ENCODE results near the gene TAB2. TPM values are rescaled to one million over a fixed set of nuclear protein-coding genes. Genes with fewer than 3 reads are reported as not detected.
A peak's percentile ranks its signal among the peaks of the same experiment; 100 is the strongest.

Gene TAB2
- total RNA-seq, 1 experiment from 2014 or later: 13.4 TPM

DNA sequence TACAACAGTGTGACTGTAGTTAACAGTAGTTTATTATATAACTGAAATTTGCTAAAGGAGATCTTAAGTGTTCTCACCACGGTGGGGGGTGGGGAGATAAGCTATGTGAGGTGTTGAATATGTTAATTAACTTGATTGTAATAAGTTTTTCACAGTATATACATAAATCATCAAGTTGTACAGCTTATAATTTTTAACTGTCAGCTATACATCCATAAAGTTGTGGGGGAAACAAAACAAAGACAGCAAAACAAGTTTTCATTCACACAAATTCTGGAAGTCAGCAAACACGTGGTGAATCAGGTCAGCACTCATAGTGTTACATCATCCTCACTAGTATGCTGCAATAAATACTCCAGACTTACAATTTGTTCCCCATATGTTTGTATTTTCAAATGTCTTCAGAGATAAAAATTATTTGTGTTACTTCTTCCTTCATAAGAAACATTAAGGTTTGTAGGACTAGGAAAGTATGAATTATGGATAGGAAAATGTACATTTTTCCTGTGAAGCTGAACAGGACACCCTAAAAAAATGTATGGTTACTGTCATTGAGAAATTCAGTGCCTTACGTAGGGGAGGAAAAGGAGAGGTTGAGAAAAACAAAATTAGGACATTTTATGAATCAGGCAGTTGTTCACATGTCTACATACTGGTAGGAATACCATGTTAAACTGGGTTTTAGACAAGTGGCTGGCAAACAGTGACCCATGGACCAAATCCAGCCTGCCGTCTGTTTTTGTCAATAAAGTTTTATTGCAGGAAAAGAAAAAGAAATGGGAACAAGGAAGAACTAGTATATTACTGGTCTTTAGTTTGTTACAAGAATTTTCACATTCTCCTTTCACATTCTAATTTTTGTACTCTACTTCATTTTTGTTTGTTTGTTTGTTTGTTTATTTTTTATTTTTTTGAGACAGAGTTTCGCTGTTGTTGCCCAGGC lies 88.6 kb downstream of the TAB2 start:
- DNase-seq (ENCODE audit: extremely low read depth, low read depth): peak; percentile 42

DNA sequence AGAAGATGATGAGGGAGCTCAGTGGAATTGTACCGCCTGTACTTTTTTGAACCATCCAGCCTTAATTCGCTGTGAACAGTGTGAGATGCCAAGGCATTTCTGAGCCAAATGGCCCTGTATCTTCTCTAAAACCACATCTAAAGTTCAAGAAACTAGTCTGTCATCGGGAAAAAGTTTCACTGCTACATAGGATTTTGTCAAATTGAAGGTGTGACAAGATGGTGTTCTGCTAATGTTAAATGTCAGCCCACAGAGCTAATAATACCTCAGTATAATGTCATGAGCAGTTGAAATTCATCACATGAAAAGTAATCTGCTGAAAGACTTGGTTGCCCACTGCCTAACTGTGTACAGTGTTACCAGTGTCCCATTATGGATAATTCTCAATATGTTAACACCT lies 92.1 kb downstream of the TAB2 start:
- DNase-seq (ENCODE audit: extremely low read depth, low read depth): no peak

DNA sequence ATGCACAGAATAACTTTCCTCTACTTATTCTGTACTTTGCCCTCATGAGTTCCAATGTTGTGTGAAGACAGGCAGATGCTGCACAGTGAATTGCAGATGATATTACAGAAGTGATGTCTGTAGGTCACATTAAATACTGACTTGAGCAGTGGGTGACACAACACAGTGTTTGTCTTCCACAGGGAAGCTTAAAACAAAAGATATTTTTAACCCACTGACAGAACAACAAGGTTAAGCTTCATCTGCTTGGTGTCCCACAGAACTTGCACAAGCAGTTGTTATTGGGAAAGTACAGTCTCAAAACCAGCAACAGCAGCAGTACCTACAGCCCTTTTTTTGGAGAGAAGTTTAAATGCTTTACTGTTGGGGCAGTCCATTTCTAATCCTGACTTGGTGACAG lies 93.0 kb downstream of the TAB2 start:
- no peak for DNase-seq (ENCODE audit: extremely low read depth, low read depth)

DNA sequence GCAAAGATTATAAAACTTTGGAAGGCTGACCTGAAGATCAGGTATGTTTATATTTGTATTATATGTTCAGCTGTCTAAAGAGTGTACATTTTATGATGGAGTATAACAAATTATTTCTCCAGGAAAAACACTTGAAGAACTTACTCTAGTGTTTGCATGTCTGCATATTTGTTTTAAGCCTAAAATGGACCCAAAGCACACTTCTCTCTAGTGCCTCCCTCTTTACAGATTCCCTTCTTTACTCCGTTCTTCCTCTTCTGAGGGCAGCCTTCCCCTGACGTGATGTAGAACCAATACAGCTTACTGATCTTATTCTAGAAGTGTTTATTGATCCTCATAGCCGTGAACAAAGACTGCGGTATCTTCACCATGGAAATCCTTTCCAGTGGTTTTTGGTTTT lies 96.5 kb downstream of the TAB2 start:
- DNase-seq (ENCODE audit: extremely low read depth, low read depth): no peak

DNA sequence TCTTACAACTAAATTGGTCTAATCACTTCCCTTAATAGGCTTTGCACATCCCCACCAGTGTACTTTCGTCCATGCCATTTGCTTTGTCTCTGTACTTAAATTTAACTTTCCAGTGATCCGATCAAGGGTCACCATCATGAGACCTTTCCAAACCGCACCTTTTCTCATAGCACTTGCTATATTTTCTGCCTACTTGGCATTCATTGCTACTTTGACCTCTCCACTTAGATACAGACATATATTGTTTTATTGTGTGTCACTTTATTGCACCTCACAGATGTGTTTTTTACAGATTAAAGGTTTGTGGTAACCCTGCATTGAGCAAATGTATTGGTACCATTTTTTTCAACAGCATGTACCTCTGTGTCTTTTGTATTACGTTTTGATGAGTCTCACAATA lies 97.3 kb downstream of the TAB2 start:
- DNase-seq (ENCODE audit: extremely low read depth, low read depth): no peak

DNA sequence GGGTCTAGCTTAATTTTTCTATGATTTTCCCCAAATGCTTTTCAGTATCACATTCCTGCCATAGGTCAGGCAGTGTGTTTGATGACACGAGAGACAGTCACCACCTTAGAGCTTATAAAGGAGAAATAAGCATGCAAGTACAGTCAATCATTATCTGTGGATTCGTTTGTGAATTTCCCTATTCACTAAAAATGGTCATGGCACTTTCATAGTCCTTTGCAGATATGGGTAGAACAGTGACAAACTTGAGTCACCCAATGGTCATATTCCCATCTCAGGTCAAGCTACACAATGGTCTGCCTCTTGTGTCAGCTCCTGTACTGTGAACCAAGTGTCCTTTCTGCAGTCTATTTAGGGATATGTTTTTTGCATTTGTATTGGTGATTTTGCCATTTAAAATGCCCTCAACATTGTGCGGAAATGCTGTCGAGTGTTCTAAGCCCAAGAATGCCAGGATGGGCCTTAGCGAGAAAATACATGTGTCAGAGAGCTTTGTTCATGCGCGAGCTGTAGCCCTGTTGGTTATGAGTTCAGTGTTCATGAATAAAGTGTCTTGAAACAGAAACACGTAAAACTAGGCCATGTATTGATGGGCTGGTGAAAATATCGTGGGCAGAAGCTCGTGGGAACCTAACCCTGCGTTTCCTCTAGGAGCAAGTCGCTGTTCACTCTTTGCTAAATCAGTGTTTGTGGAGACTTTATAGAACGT lies 102.3 kb downstream of the TAB2 start:
- no peak for DNase-seq (ENCODE audit: extremely low read depth, low read depth)

DNA sequence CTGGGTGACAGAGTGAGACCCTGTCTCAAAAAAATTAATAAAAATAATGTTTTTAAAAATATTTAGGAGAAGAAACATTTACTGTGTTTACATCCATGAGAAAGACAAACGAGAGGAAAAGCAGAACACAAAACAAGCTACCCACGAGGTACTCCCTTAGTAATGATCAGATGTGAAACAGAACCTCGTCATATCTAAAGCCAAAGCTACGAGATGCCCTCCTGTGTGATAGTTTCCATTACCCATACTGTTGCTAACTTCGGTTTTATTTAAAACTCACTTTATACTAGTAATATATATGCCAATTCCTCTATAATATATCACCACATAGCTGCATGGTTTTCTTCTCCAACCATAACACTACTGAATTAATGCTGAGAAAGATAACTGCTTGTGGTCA lies 103.6 kb downstream of the TAB2 start:
- DNase-seq (ENCODE audit: extremely low read depth, low read depth): no peak

DNA sequence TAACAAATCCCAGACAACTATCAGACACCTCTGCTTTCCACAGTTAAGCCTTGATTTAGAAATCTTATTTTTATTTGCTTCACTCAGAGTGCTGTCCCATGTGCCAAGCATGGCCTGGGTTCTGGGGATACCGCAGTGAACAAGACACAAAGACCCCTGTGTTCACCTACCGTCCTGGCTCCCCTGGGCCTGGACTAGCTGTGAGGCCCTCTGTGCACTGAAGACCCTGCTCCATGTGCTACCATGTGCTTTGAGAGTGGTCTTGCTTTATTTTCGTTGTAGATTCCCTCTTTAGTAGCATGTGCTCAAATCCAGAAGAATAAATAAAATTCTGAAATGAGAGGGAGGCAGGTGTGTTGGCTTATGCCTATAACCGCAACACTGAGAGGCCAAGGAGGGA lies 105.1 kb downstream of the TAB2 start:
- no peak for DNase-seq (ENCODE audit: extremely low read depth, low read depth)

DNA sequence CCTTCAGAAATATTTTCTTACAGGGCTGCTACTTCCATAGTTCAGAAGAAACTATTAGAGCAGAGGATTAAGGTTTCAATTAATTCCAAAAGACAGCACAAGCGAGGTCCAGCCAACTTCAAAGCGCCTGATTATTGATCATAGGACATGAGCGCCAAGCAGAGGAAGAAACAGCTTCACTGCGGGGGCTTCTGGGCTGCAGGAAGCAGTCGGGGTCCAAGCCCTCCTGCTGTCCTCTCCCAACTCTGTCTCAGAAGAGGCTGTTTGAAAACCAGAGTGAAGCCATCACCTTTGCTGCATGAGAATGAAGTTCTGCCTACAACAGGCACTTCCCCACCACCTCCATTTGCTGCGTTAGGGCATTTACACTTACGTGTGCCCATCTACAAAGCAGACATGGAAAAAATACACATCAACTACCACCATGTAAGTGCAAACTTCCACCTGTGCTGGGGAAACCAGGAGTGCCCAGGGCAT lies 106.5 kb downstream of the TAB2 start:
- no peak for DNase-seq (ENCODE audit: extremely low read depth, low read depth)

DNA sequence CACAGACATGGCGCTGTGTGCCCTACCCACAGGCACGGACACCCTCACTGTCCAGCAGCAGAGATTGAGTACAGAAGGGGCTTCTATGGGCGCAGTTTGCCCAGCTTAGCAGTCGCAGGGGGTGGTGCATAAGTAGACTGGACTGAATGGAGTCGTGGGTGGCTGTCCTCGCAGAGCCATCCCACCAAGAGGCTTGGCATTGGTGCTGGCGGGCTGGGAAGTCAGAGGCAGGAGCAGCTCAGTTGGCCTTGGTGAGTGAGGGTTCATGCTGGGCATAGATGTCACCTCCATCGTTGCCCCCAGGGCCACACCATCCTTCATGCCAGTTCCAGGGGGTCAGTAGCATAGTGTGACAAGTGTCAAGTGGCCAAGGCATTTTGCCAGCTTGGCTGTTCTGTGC lies 107.7 kb downstream of the TAB2 start:
- no peak for DNase-seq (ENCODE audit: extremely low read depth, low read depth)

DNA sequence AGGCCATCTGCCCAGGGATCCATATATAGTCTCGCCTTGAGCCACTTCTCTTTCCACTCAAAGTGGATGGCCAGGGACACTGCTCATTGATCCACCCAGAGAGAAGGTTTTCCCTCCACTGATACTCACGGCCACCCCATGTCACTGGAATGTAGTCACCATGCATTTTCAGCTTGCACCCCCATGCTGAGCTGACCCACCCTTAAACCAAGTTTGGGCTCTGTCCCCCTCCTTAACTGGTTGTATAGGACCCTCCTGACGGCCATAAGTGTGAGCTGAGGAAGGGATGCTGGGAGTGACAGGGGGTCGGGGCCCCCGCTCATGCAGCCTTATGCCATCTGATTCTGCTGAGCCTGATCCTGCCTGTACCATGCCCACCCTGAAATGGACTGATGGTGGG lies 108.2 kb downstream of the TAB2 start:
- no peak for DNase-seq (ENCODE audit: extremely low read depth, low read depth)

DNA sequence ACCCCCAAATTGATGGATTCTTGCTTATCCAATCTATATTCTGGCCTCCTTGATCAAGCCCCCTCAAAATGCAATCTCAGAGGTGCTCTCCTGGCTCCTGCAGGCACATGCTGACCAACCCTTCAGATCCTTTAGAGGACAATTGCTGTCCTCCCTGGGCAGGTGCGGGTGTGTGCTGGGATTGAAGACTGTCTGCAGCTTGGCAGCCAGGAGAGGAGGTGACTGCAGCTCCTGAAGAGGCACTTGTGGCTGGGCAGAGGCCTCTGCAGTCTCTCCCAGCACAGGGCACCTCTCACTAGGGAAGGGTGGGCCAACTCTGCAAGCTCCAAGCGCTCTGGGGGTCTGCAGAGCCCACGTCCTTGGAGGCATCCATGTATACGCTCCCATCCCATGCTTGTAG lies 111.1 kb downstream of the TAB2 start:
- DNase-seq (ENCODE audit: extremely low read depth, low read depth): no peak

DNA sequence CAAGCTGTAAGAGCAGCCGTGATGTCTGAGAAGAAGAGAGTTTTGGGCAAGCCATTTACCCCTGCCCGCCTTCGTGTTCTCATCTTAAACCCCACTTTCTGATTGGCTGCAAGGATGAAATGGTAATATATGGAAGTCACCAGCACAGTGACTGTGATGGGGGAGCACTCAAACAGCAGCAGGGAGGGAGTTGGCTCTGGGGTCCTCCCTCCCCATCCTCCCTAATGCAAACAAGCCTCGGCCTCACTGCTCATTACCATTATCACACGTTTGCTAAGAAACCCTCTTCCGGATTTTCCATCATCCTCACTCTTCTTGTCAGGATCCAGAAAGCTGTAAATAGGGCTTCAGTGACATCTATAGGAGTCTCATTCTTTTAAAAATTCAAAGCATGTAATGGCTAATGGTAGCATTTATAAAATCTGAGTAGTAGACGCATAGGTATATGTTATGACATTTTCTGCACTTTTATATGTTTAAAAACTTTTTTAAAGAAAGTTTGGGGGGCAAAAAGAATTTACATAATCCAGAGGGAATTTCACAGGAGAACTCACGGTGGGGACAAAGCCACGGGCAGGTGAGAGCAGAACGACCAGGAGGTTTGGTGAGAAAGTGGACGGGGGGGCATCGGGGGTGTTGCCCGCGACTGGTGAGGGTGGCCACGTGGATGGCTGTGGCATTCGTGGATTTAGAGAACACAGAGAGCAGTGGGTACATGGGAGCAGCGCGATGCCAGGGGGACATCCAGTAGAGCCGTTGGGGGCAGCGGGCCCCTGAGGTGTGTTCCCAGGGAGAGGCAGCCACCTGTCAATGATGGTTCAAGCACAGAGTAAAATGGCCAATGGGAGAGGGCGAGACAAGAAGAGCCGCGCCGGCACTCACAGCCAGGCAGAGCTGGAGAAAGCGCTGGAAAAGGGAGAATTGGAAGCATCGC lies 112.2 kb downstream of the TAB2 start:
- no peak for DNase-seq (ENCODE audit: extremely low read depth, low read depth)

DNA sequence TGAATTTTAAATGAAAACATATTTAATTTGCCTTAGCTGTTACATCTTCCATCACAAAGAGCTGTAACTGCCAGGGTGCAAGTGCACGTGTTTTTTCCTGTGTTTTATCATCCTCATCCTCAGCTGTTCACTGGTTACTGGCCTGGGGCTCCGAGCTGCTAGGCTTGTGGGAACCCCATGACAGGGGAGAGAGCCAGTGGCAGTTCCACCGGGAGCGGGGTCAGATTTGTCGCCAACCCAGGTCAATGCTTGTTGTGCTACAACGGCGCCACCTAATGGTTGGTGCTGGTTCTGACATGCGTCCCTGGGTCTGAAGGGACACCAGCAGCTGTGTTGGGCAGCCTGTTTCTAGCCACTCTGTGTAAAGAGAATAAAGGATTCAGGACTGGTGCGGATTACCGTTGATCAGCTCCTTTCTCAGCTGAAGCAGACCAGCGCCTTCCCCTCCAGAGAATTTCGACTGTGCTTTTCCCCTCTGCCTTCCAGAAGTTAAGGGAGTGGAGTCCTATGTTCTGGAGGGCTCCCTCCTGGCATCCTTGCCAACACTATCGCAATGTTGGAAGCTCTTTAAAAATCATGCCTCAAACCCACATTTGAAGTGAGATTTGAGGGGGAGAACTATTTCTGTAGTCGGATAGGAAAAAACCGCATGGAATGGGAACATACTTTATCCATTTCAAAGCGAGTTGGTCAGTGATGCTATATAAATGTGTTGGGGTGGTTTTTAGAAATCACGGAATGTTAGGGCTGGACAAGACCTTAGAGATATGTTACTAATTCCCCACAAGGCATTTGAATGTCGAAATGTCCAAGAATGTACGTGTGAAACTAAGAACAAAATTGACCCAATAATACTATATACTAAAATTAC lies 114.6 kb downstream of the TAB2 start:
- peak; percentile 71 for DNase-seq (ENCODE audit: extremely low read depth, low read depth)

DNA sequence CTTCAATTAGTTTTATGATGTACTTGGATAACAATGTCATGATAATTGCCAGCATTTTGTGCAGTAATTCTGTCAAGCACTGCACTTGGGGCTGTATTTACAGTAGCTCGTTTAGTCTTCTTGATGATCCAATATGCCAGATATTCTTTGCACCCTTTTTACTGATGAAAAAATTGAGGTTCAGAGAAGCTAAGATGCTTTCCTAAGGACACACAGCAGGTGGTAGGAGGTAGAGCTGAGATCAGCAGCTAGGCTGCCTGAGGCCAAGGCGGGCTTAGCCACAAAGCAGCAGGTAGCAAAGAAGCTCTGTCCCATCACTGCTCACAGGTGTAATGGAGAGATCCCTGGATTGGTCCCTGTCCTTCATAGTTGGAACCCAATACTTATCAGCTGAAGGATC lies 115.9 kb downstream of the TAB2 start:
- DNase-seq (ENCODE audit: extremely low read depth, low read depth): no peak

DNA sequence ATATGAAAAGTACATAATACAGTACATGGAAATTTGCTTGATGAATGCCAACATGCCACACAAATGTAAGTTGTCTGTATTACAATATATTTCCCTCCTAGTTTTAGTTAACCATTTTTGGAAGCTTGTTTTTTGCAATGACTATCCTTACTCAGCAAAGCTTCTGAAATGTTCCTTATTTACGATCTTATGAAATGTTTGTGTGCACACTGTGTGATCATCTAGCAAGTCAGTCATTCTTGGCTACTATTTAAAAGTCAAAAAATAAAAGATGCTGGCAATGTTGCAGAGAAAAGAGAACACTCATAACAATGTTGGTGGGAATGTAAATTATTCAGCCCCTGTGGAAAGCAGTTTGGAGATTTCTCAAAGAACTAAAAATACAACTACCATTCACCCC lies 116.4 kb downstream of the TAB2 start:
- no peak for DNase-seq (ENCODE audit: extremely low read depth, low read depth)

DNA sequence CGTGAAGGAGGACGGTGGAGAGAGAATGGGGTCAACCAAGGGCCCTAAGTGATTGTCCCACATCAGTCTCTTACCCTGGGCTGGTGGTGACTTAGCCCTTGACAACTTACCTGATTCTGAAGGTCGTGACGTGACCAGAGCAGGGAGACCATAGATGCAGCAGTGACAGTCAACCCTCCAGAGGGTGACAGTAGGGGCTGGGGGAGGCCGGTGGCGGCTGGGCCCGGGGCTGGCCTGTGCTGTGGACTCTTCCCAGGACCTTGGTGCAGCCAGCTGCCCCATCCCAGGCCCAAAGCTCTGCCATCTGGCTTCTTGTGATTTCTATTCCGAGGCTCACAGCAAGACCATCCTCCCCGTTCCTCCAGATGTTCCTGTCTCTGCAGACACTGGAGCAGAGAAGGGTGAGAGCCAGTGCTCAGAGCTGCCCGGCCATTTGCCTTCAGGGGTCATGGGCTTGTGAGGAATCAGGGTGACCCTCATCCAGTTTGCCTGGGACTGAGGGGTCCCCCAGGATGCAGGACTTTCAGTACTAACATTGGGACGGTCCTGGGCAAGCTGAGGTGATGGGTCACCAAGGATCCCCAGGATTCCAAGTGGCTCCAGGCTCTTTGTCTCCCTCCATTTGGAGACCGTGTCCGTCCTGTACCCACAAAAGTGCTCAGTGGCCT lies 118.5 kb downstream of the TAB2 start:
- DNase-seq (ENCODE audit: extremely low read depth, low read depth): no peak

DNA sequence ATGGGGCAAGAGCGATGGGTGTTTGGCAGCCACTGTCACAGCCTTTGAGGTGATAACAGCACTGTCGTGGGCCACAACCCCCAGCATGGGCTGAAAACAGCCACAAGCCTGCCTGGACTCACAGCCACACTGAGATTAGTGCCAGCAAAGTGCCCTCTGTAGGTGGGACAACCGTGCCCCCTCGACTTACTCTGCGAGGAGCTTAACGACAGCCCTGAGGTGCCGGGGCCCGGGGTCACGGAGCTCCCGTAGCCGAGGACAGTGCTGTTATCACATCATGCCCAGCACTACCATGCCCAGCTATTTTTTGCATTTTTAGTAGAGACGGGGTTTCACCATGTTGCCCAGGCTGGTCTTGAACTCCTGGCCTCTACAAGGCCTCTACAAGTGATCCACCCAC lies 119.1 kb downstream of the TAB2 start:
- no peak for DNase-seq (ENCODE audit: extremely low read depth, low read depth)

DNA sequence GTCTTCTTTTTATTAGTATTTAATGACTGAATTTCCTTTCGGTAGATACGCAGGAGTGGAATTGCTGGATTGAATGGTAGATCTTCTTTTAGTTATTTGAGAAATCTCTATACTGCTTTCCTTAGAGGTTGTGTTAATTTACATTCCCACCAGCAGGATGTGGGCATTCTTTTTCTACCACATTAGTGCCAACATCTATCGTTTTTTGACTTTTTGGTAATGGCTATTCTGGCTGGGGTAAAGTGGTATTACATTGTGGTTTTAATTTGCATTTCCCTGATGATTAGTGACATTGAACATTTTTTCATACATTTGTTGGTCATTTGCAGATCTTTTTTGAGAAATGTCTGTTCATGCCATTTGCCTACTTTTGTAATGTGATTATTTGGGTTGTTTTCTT lies 119.7 kb downstream of the TAB2 start:
- no peak for DNase-seq (ENCODE audit: extremely low read depth, low read depth)
